Heart left ventricle (tissue), 13 donors: Measurements from ENCODE around the gene PIPOX.

ENCODE experiments used
- POLR2A ChIP-seq, 2 donors: fragments of 450-650 bp; IDR thresholded peaks; one replicate each; pipeline ENCODE4 v1.6.1; 2017; ENCODE audit warnings: antibody characterized with exemption in 2 of 2, mild to moderate bottlenecking in 2 of 2, moderate library complexity in 2 of 2
- TF ChIP-seq, protein P1 (sequence below), 12 donors: fragments of 200-600 bp; sonication (generic) in 4 of 12; IDR thresholded peaks; one replicate each; pipeline versions ENCODE4 v1.5.0 to v1.8.0; 2018 to 2022; ENCODE audit warnings: antibody characterized with exemption in 12 of 12, mild to moderate bottlenecking in 5 of 12
- donor health status: ischemic (EF 13 %, LVEDD 7.1; RV severe dilation, severe dysfunction).
- donor health status: DM: no; HTN: yes; CAD: no.
- donor health status: DM: no; HTN: no; CAD: no.
- donor health status: ischemic (EF 25% LVEDD 6.9; RV normal size, moderate dysfunction).
- donor health status: ischemic (EF 25% LVEDD 5.7; RV mildly dilated, moderate dysfunction).
- donor health status: ischemic (EF 35%, LVEDD 5.7; RV mildly dilated, moderate dysfunction).
- donor health status: nonischemic (EF 11% LVEDD 7.7; RV severe dilation, severe dysfunction).
- donor health status: DM: yes; HTN: yes; CAD: no.
- donor health status: PGD.
- donor health status: ischemic (EF 29% LVEDD 5.4; RV normal size, mild dysfunction).
- donor health status: nonischemic (EF 23%, LVEDD 6.1; RV moderate dilation, normal function).

GRCh38 chr17:29046473-29046839 is 3.5 kb downstream of the PIPOX start:
- no peak for TF ChIP-seq POLR2A (IDR thresholded peaks at IDR 0.05)
- TF ChIP-seq, protein P1, sequence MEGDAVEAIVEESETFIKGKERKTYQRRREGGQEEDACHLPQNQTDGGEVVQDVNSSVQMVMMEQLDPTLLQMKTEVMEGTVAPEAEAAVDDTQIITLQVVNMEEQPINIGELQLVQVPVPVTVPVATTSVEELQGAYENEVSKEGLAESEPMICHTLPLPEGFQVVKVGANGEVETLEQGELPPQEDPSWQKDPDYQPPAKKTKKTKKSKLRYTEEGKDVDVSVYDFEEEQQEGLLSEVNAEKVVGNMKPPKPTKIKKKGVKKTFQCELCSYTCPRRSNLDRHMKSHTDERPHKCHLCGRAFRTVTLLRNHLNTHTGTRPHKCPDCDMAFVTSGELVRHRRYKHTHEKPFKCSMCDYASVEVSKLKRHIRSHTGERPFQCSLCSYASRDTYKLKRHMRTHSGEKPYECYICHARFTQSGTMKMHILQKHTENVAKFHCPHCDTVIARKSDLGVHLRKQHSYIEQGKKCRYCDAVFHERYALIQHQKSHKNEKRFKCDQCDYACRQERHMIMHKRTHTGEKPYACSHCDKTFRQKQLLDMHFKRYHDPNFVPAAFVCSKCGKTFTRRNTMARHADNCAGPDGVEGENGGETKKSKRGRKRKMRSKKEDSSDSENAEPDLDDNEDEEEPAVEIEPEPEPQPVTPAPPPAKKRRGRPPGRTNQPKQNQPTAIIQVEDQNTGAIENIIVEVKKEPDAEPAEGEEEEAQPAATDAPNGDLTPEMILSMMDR (IDR thresholded peaks at IDR 0.05) = no peak
